ENCODE data around the gene CGN. TPM values are rescaled to one million over a fixed set of nuclear protein-coding genes. Genes with fewer than 3 reads are reported as not detected.

The CGN gene
- total and polyA plus RNA-seq, 2 donors (not counting 1 experiment from before 2014, with no cell fraction given), result 0.22 to 0.81 TPM

DNA sequence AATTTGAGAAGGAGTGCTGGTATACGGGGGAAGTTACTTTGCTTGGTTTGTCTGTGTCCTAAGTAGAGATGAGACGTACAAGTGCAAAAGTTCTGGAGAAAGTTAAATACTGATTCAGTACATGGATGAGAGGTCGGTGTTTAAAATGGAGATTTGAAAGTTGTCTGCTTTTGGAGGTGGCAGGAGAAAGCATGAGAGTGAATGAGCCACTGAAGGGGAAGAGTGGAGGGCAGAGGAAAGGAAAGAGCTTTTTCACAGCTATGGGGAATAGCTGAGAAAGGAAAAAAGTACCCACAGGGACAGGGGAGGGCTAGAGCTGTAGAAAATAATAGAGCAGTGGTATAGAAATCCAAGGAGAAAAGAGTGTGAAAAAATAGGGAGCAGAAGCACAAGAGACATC, 18.1 kb upstream of the CGN start:
- POLR2A ChIA-PET, result no interaction called here
- CTCF ChIA-PET, result no interaction called here
- no peak for DNase-seq
- H3K4me3 ChIP-seq (ENCODE audit: control extremely low read depth in 1 of 5, extremely low read depth in 1 of 5, insufficient read depth in 1 of 5, low read depth in 2 of 5, low read length in 4 of 5), result no peak overlapping the region
- no peaks in the 10 kb centered on the region for H3K79me2 ChIP-seq (ENCODE audit: control insufficient read depth, insufficient read depth, low read length)
- no peak overlapping the region for H2AFZ ChIP-seq (ENCODE audit: insufficient read depth, low read depth, low read length, poor library complexity, severe bottlenecking)
- ATAC-seq (ENCODE audit: low read depth), result no peak
- Mint-ChIP-seq H3K27me3 (peaks cover 8% of the 10 kb centered on the region), H3K27ac (no peak overlapping the region), H3K4me3 (no peak overlapping the region), H3K9me3 (ENCODE audit: insufficient read depth) (no peaks in the 10 kb centered on the region), H3K4me1 (no peaks in the 10 kb centered on the region)
- no peak overlapping the region for H3K4me2 ChIP-seq (replicated peaks; ENCODE audit: low read depth, low read length, poor library complexity, severe bottlenecking)
- TF ChIP-seq, protein P1, sequence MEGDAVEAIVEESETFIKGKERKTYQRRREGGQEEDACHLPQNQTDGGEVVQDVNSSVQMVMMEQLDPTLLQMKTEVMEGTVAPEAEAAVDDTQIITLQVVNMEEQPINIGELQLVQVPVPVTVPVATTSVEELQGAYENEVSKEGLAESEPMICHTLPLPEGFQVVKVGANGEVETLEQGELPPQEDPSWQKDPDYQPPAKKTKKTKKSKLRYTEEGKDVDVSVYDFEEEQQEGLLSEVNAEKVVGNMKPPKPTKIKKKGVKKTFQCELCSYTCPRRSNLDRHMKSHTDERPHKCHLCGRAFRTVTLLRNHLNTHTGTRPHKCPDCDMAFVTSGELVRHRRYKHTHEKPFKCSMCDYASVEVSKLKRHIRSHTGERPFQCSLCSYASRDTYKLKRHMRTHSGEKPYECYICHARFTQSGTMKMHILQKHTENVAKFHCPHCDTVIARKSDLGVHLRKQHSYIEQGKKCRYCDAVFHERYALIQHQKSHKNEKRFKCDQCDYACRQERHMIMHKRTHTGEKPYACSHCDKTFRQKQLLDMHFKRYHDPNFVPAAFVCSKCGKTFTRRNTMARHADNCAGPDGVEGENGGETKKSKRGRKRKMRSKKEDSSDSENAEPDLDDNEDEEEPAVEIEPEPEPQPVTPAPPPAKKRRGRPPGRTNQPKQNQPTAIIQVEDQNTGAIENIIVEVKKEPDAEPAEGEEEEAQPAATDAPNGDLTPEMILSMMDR (IDR thresholded peaks at IDR 0.05), result no peak
- TF ChIP-seq EZH2 (IDR thresholded peaks at IDR 0.05; ENCODE audit: borderline replicate concordance, insufficient read depth, low read depth, low read length, poor library complexity, severe bottlenecking), result no peak
- H3K9me3 ChIP-seq (ENCODE audit: control extremely low read depth in 1 of 3, control insufficient read depth in 2 of 3, insufficient read depth in 1 of 3, low read length in 2 of 3), result no peaks in the 10 kb centered on the region
- H3K9ac ChIP-seq (ENCODE audit: low read length), result no peak overlapping the region
- no peak overlapping the region for H3K27ac ChIP-seq (ENCODE audit: low read length in 2 of 2)
- H3K36me3 ChIP-seq (replicated peaks in 1 of 2; ENCODE audit: control extremely low read depth in 1 of 2, control insufficient read depth in 1 of 2, extremely low read depth in 1 of 2, insufficient read depth in 2 of 2, low read length in 1 of 2), result no peaks in the 10 kb centered on the region
- intact Hi-C loops (cut with micrococcal nuclease), result no loop called here
- no peaks in the 10 kb centered on the region for H3K27me3 ChIP-seq (replicated peaks in 1 of 4; ENCODE audit: control extremely low read depth in 1 of 4, control insufficient read depth in 3 of 4, insufficient read depth in 4 of 4, low read length in 3 of 4)
- no peaks in the 10 kb centered on the region for H3K4me1 ChIP-seq (ENCODE audit: control insufficient read depth in 2 of 2, insufficient read depth in 2 of 2, low read length in 2 of 2)
- 98% methylated on average over 3 of the region's 3 CpGs for WGBS (ENCODE audit: insufficient coverage)
- H4K20me1 ChIP-seq (ENCODE audit: control insufficient read depth, insufficient read depth, low read length, poor library complexity, severe bottlenecking), result no peaks in the 10 kb centered on the region

GRCh38 chr1:151494741-151495281, 16.4 kb upstream of the CGN start:
- Histone ChIP-seq H3K9me3 (ENCODE audit: control extremely low read depth in 1 of 3, control insufficient read depth in 2 of 3, insufficient read depth in 1 of 3, low read length in 2 of 3) (no peaks in the 10 kb centered on the region), H3K36me3 (replicated peaks in 1 of 2; ENCODE audit: control extremely low read depth in 1 of 2, control insufficient read depth in 1 of 2, extremely low read depth in 1 of 2, insufficient read depth in 2 of 2, low read length in 1 of 2) (no peaks in the 10 kb centered on the region), H3K79me2 (ENCODE audit: control insufficient read depth, insufficient read depth, low read length) (no peaks in the 10 kb centered on the region), H3K9ac (ENCODE audit: low read length) (no peak overlapping the region), H3K4me1 (ENCODE audit: control insufficient read depth in 2 of 2, insufficient read depth in 2 of 2, low read length in 2 of 2) (no peaks in the 10 kb centered on the region), H3K4me3 (ENCODE audit: control extremely low read depth in 1 of 5, extremely low read depth in 1 of 5, insufficient read depth in 1 of 5, low read depth in 2 of 5, low read length in 4 of 5) (no peak overlapping the region), H3K27me3 (replicated peaks in 1 of 4; ENCODE audit: control extremely low read depth in 1 of 4, control insufficient read depth in 3 of 4, insufficient read depth in 4 of 4, low read length in 3 of 4) (no peaks in the 10 kb centered on the region), H4K20me1 (ENCODE audit: control insufficient read depth, insufficient read depth, low read length, poor library complexity, severe bottlenecking) (no peaks in the 10 kb centered on the region), H3K4me2 (replicated peaks; ENCODE audit: low read depth, low read length, poor library complexity, severe bottlenecking) (no peak overlapping the region), H3K27ac (ENCODE audit: low read length in 2 of 2) (no peak overlapping the region), H2AFZ (ENCODE audit: insufficient read depth, low read depth, low read length, poor library complexity, severe bottlenecking) (no peak overlapping the region)
- H3K27ac Mint-ChIP-seq, result no peak overlapping the region
- WGBS (ENCODE audit: insufficient coverage), result no CpG with 5 or more reads among the region's 1 CpG
- intact Hi-C loops (cut with micrococcal nuclease), result no loop called here
- ChIA-PET POLR2A (no interaction called here), CTCF (no interaction called here)
- H3K4me3 Mint-ChIP-seq, result no peak overlapping the region
- no peak for TF ChIP-seq EZH2 (IDR thresholded peaks at IDR 0.05; ENCODE audit: borderline replicate concordance, insufficient read depth, low read depth, low read length, poor library complexity, severe bottlenecking)
- TF ChIP-seq, protein P1 (IDR thresholded peaks at IDR 0.05), result no peak
- no peak for DNase-seq
- H3K9me3 Mint-ChIP-seq (ENCODE audit: insufficient read depth), result no peaks in the 10 kb centered on the region
- ATAC-seq (ENCODE audit: low read depth), result no peak
- no peaks in the 10 kb centered on the region for H3K4me1 Mint-ChIP-seq
- peaks cover 8% of the 10 kb centered on the region for H3K27me3 Mint-ChIP-seq
